Activated CD4-positive, alpha-beta T cell treated with anti-CD3 and anti-CD28 coated beads, Interleukin-2, amount 10 ng/mL, durations not matched to agents 7 days and 5 days (primary cell): ENCODE results near the gene P2RX3. TPM values are rescaled to one million over a fixed set of nuclear protein-coding genes. Genes with fewer than 3 reads are reported as not detected.

Experiments
- CTCF ChIA-PET: fragments of 350-600 bp; sonication (Branson Sonifier 250); formaldehyde crosslinking; loops from one replicate; lab custom pipeline; 2021; ENCODE audit warnings: antibody characterized with exemption; lab: Charles Lee
- POLR2A ChIA-PET: fragments of 350-600 bp; sonication (Branson Sonifier 250); formaldehyde crosslinking; loops from one replicate; lab custom pipeline; 2021; ENCODE audit warnings: antibody characterized with exemption; lab: Charles Lee
- DNase-seq: peaks from one replicate; pipeline ENCODE4 v3.0.0-alpha.2; 2020
- H3K27ac Mint-ChIP-seq: one replicate; pipeline ENCODE4 v1.8.0; 2021; ENCODE audit warnings: mild to moderate bottlenecking, moderate library complexity, mixed read lengths
- H3K27me3 Mint-ChIP-seq: one replicate; pipeline ENCODE4 v1.8.0; 2021; ENCODE audit warnings: mixed read lengths
- H3K36me3 Mint-ChIP-seq: one replicate; pipeline ENCODE4 v1.8.0; 2021; ENCODE audit warnings: low read depth, mixed read lengths
- H3K4me1 Mint-ChIP-seq: one replicate; pipeline ENCODE4 v1.8.0; 2021; ENCODE audit warnings: mixed read lengths
- H3K4me3 Mint-ChIP-seq: one replicate; pipeline ENCODE4 v1.8.0; 2021; ENCODE audit warnings: mild to moderate bottlenecking, moderate library complexity, mixed read lengths
- H3K9me3 Mint-ChIP-seq: one replicate; pipeline ENCODE4 v1.8.0; 2021; ENCODE audit warnings: mixed read lengths
- total RNA-seq, 2 experiments: library from RNA; stranded (reverse); gene quantifications; one replicate each; pipeline ENCODE4 v1.2.3, GENCODE V29; 2021

Gene P2RX3
- total RNA-seq, 2 experiments from 2014 or later: not detected

DNA sequence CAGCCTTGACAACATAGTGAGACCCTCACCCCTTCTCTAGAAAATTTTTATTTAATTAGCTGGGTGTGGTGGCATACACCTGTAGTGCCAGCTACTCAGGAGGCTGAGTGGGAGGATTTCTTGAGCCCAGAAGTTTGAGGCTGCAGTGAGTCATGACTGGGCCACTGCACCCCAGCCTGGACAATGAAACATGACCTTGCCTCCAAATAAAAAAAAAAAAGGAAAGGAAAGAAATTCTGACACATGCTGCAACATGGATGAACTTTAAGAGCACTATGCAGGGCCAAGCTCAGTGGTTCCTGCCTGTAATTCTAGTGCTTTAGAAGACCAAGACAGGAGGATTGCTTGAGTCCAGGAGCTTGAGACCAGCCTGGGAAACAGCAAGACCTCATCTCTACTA, 80.0 kb downstream of the P2RX3 start:
- Mint-ChIP-seq H3K36me3 (peaks cover 88% of the 10 kb centered on the region), H3K4me3 (no peak overlapping the region), H3K4me1 (peaks cover 48% of the 10 kb centered on the region), H3K27ac (no peak overlapping the region), H3K27me3 (no peaks in the 10 kb centered on the region), H3K9me3 (no peaks in the 10 kb centered on the region)
- ChIA-PET CTCF (interaction anchor here (0.7 to 1.6 kb wide), 4 partner anchors 9 to 127 kb away, joined by 3 to 5 read pairs (median 3); partner anchors contain the start of gene SLC43A3), POLR2A (no interaction called here)
- no peak for DNase-seq

DNA sequence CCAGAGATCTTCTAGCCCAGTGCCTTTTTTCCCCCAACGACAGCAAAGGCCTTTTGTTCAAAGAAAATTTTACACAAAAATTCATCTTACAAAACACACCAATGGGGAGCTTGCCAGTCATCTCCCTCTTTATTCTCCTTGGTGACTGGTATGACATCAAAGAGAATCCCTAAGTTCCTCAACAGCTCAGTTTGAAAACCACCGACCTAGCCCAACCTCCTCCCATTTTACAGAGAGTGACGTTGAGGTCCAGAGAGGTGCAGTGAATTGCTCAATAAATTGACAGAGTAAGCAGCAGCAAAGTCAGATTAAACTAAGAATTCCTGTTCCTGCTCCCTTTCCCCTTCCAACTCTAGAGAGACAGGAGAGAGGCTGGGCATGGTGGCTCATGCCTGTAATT, 81.0 kb downstream of the P2RX3 start:
- Mint-ChIP-seq H3K27ac (peak overlapping the region; percentile 41), H3K4me1 (peaks cover 47% of the 10 kb centered on the region)
- CTCF ChIA-PET: interaction anchor here (0.6 to 1.4 kb wide), 4 partner anchors 12 to 1142 kb away, joined by 3 read pairs; no protein-coding TSS in a partner anchor

DNA sequence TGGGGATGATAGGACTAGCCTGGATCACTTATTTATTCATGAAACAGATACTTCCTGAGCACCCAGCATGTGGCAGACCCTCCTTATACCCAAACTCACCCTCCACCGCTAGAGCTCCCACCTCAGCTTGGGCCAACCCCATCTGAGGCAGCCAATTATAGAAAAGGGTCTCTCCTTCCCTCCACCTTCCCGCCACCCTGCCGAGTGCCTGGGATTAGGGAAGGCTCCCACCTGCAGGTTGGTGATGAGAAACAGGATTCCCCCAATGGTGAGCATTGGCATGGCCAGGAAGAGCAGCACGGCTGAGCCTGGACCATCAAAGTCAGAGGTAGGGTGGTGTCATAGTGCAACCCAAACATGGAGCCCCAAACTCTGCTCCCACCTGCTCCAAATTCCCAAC, 82.9 kb downstream of the P2RX3 start:
- Mint-ChIP-seq H3K4me1 (peaks cover 60% of the 10 kb centered on the region), H3K36me3 (peaks cover 77% of the 10 kb centered on the region), H3K27ac (peak overlapping the region; percentile 41), H3K9me3 (no peaks in the 10 kb centered on the region), H3K27me3 (no peaks in the 10 kb centered on the region), H3K4me3 (no peak overlapping the region)
- DNase-seq: no peak
- POLR2A ChIA-PET: no interaction called here
- CTCF ChIA-PET: interaction anchor here (1.3 to 2.2 kb wide), 2 partner anchors 16 to 72 kb away, joined by 3 to 7 read pairs; no protein-coding TSS in a partner anchor

More for the DNA sequence above, 81.0 kb downstream of the P2RX3 start:
- Mint-ChIP-seq H3K36me3 (peaks cover 83% of the 10 kb centered on the region), H3K9me3 (no peaks in the 10 kb centered on the region), H3K4me3 (no peak overlapping the region), H3K27me3 (no peaks in the 10 kb centered on the region)
- POLR2A ChIA-PET: no interaction called here
- DNase-seq: no peak

DNA sequence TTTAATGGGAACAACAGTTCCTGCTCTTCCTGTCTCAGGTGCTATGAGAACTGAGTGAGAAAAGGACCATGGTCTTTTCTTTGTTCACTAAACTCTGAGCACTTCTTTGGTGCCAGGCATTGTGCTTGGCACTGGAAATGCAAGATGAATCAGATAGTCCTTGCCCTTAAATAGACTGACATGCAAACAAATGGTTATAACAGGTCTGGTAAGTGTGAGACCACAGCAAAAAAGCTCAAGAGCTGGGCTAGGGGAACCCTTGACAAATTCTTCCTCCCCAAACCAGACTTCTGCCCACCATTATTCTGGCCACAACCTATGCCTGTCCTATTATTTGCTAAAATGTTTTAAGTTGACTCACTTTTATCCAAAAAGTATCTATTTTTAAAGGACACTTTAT, 83.7 kb downstream of the P2RX3 start:
- ChIA-PET CTCF (interaction anchor here (1.3 to 2.2 kb wide), 3 partner anchors 17 to 71 kb away, joined by 3 to 7 read pairs (median 3); no protein-coding TSS in a partner anchor), POLR2A (no interaction called here)

More for the DNA sequence above, 83.7 kb downstream of the P2RX3 start:
- no peak for DNase-seq
- Mint-ChIP-seq H3K27ac (no peak overlapping the region), H3K4me3 (no peak overlapping the region), H3K4me1 (peaks cover 66% of the 10 kb centered on the region), H3K27me3 (no peaks in the 10 kb centered on the region), H3K9me3 (no peaks in the 10 kb centered on the region), H3K36me3 (peaks cover 75% of the 10 kb centered on the region)

Other genes starting within 250 kb of the P2RX3 start
- gene LRRC55, start 156.4 kb upstream of the P2RX3 start, total RNA-seq: not detected
- gene APLNR, start 101.1 kb upstream of the P2RX3 start, total RNA-seq: not detected
- gene TNKS1BP1, start 13.4 kb upstream of the P2RX3 start, total RNA-seq: 10 to 100 TPM in 1 of 2 experiments, 1 to 10 TPM in 1; 8.9 to 10.4 TPM
- 100 to 1,000 TPM; 165 to 175 TPM for gene SSRP1, start 2.5 kb upstream of the P2RX3 start, total RNA-seq
- not detected for gene PRG3, start 42.8 kb downstream of the P2RX3 start, total RNA-seq
- under 1 TPM; 0.17 to 0.40 TPM for gene PRG2, start 52.3 kb downstream of the P2RX3 start, total RNA-seq
- 100 to 1,000 TPM in 1 of 2 experiments, 10 to 100 TPM in 1; 98.2 to 104 TPM for gene SLC43A3, start 88.8 kb downstream of the P2RX3 start, total RNA-seq
- under 1 TPM in 1 of 2 experiments, not detected in 1; 0.35 TPM for gene RTN4RL2, start 122.2 kb downstream of the P2RX3 start, total RNA-seq
- gene SLC43A1, start 177.3 kb downstream of the P2RX3 start, total RNA-seq: 10 to 100 TPM; 22.9 to 23.4 TPM
- gene TIMM10, start 192.4 kb downstream of the P2RX3 start, total RNA-seq: 10 to 100 TPM; 87.3 to 97.7 TPM
- not detected for gene SMTNL1, start 199.2 kb downstream of the P2RX3 start, total RNA-seq
- gene UBE2L6, start 229.3 kb downstream of the P2RX3 start, total RNA-seq: 100 to 1,000 TPM; 303 to 350 TPM